ENCODE results near the gene PPFIA3. TPM values are rescaled to one million over a fixed set of nuclear protein-coding genes. Genes with fewer than 3 reads are reported as not detected.
"Not testable (repeated sequence)": the region's sequence is repeated elsewhere in the genome, so short reads cannot be mapped to it uniquely, and the experiment has no call there.

PPFIA3 gene
- total RNA-seq, 2 donors from 2014 or later = 7.0 to 11.3 TPM

DNA sequence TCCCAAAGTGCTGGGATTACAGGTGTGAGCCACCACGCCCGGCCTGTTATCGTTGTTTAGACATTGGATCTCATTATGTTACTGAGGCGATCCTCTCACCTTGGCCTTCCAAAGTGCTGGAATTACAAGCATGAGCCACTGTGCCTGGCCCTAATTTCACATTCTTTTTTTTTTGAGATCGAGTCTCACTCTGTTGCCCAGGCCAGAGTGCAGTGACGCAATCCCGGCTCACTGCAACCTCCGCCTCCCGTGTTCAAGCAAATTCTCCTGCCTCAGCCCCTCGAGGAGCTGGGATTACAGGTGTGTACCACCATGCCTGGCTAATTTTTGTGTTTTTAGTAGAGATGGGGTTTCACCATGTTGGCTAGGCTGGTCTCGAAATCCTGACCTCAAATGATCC, 3.9 kb downstream of the PPFIA3 start:
- not testable (repeated sequence) for DNase-seq (ENCODE audit: low spot score); ATAC-seq

DNA sequence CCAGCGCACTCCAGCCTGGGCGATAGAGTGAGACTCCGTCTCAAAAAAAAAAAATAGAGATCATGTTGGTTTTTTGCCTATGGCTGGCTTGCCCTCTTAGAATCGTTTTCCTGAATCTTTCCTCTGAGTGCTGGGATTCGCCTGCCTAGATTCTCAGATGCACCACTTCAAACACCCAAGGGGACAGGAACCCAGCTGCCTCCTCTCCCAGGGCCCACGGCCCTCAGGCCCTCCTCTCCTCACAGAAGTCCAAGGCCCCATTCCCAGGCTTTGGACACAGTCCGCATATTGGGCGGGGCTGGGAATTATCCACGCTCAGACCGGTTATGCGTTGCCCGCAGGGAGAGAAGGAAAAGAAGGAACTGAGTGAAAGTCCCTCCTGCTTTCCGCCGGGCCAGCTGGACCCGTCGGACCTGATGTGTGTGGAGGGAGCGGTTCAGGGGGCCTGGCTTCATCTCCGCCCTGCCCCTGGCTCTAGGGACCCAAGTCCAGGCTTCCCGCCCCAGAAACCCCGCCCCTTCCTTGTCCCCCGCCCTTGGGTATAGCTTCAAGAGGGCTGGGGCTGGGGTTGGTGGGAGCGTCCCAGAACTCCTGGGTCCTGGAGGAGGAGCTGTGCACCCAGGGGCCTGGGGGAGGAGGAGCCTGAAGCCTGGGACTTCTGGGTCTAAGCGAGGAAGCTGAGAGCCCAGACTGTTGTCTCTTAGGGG, 5.8 kb downstream of the PPFIA3 start:
- Mint-ChIP-seq H3K36me3 (no peaks in the 10 kb centered on the region), H3K27me3 (peaks cover 10 to 11% of the 10 kb centered on the region in 2 donors), H3K4me1 (ENCODE audit: low read depth in 2 of 2) (peaks cover 24 to 28% of the 10 kb centered on the region in 2 donors), H3K27ac (no peak overlapping the region), H3K4me3 (no peak overlapping the region), H3K9me3 (no peaks in the 10 kb centered on the region)
- ATAC-seq (no peak), DNase-seq (ENCODE audit: low spot score) (no peak)

More for the DNA sequence above, 3.9 kb downstream of the PPFIA3 start:
- H3K36me3 Mint-ChIP-seq, H3K27ac Mint-ChIP-seq, H3K4me3 Mint-ChIP-seq, H3K9me3 Mint-ChIP-seq: not testable (repeated sequence)
- Mint-ChIP-seq H3K4me1 (ENCODE audit: low read depth in 2 of 2) (peaks cover 17 to 19% of the 10 kb centered on the region in 2 donors), H3K27me3 (peaks cover 10 to 11% of the 10 kb centered on the region in 2 donors)

DNA sequence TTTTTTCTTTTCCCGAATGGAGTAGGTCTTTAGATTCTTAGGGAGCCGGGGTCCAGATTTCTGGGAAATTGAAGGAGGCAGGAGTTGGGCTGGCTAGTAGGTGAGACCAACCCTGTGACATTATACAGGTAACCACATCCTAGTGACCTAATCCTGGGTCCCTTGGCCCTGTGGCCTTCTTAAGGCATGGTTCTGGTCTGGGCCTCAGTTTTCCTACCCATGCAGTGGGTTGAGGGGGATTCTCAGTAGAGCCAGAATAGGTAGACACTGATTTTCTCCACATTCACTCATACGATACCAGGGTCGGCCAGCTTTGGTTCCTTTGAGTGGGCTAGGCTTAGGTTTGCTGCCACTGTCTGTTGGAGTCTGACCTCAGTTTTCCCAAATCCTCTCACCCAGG, 7.2 kb downstream of the PPFIA3 start:
- H3K27me3 Mint-ChIP-seq = peaks cover 0 to 3% of the 10 kb centered on the region in 2 donors
- peaks cover 15 to 19% of the 10 kb centered on the region in 2 donors for H3K4me1 Mint-ChIP-seq (ENCODE audit: low read depth in 2 of 2)
- no peaks in the 10 kb centered on the region for H3K9me3 Mint-ChIP-seq
- H3K27ac Mint-ChIP-seq = no peak overlapping the region
- no peaks in the 10 kb centered on the region for H3K36me3 Mint-ChIP-seq
- no peak for DNase-seq (ENCODE audit: low spot score)
- H3K4me3 Mint-ChIP-seq = no peak overlapping the region
- ATAC-seq = no peak

DNA sequence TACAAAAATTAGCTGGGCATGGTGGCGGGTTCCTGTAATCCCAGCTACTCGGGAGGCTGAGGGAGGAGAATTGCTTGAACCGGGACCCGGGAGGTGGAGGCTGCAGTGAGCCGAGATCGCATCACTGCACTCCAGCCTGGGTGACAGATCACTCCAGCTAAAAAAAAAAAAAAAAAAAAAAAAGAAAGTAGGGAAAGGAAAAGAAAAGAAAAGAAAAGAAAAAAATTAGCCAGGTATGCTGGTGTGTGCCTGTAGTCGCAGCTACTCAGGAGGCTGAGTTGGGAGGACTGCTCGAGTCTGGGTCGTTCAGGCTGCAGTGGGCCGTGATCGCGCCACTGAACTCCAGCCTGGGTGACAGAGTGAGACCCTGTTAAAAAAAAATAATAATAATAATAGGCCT, 7.9 kb downstream of the PPFIA3 start:
- H3K4me1 Mint-ChIP-seq (ENCODE audit: low read depth in 2 of 2) = peaks cover 15 to 19% of the 10 kb centered on the region in 2 donors
- not testable (repeated sequence) for ATAC-seq; H3K4me3 Mint-ChIP-seq; H3K27ac Mint-ChIP-seq; H3K36me3 Mint-ChIP-seq; DNase-seq (ENCODE audit: low spot score); H3K27me3 Mint-ChIP-seq; H3K9me3 Mint-ChIP-seq

GRCh38 chr19:49127674-49128544, 8.6 kb downstream of the PPFIA3 start:
- peaks cover 15 to 19% of the 10 kb centered on the region in 2 donors for H3K4me1 Mint-ChIP-seq (ENCODE audit: low read depth in 2 of 2)
- ATAC-seq = peak; percentile 98 to 99
- no peaks in the 10 kb centered on the region for H3K36me3 Mint-ChIP-seq
- DNase-seq (ENCODE audit: low spot score) = peak; percentile 94
- H3K9me3 Mint-ChIP-seq = no peaks in the 10 kb centered on the region
- no peaks in the 10 kb centered on the region for H3K27me3 Mint-ChIP-seq
- H3K27ac Mint-ChIP-seq = peak overlapping the region; percentile 68 to 72
- H3K4me3 Mint-ChIP-seq = peak overlapping the region; percentile 89

DNA sequence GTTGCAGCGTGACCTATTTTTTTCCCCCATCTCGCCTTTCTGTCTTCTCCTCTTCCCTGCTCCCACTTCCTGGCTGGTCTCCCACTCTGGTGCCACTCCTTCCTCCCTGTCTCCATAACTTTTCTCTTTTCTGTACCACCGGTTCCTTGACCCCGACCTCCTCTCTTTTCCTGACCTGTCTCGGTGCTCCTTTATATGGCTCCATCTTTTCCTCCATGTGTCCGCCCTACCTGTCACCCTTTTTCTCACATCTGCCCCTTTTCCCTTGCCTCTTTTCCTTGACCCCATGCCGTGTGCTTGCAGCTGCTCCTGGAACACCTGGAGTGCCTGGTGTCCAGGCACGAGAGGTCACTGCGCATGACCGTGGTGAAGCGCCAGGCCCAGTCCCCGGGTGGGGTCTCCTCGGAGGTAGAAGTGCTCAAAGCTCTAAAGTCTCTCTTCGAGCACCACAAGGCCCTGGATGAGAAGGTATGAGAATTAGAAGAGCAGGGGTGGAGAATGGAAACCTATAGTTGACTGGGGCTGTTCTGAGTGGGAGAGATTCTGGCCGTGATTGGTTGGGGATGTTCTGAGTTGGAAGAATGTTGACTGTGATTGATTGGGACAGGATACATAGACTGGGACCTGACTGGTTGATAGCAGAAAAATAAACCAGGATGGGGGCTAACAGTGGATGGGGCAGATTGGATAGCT, 9.3 kb downstream of the PPFIA3 start:
- DNase-seq (ENCODE audit: low spot score) (no peak), ATAC-seq (no peak)
- Mint-ChIP-seq H3K4me1 (ENCODE audit: low read depth in 2 of 2) (peaks cover 19 to 22% of the 10 kb centered on the region in 2 donors), H3K36me3 (no peaks in the 10 kb centered on the region), H3K9me3 (no peaks in the 10 kb centered on the region), H3K27me3 (peaks cover 0 to 2% of the 10 kb centered on the region in 2 donors), H3K4me3 (peak overlapping the region; percentile 89), H3K27ac (peak overlapping the region; percentile 68 to 72)

- DNase-seq (ENCODE audit: low spot score) (no peak), ATAC-seq (no peak)
- Mint-ChIP-seq H3K36me3 (no peaks in the 10 kb centered on the region), H3K4me1 (ENCODE audit: low read depth in 2 of 2) (peaks cover 23 to 24% of the 10 kb centered on the region in 2 donors), H3K27ac (peak overlapping the region in 1 of 2 donors; percentile 72), H3K9me3 (no peaks in the 10 kb centered on the region), H3K4me3 (peak overlapping the region; percentile 89), H3K27me3 (peaks cover 0 to 2% of the 10 kb centered on the region in 2 donors)
Measured at GRCh38 chr19:49129238-49129583, 9.9 kb downstream of the PPFIA3 start.

GRCh38 chr19:49130325-49130724, 11.0 kb downstream of the PPFIA3 start:
- H3K9me3 Mint-ChIP-seq = no peaks in the 10 kb centered on the region
- H3K36me3 Mint-ChIP-seq = no peaks in the 10 kb centered on the region
- H3K4me3 Mint-ChIP-seq = no peak overlapping the region
- ATAC-seq = no peak
- DNase-seq (ENCODE audit: low spot score) = no peak
- peaks cover 0 to 2% of the 10 kb centered on the region in 2 donors for H3K27me3 Mint-ChIP-seq
- H3K27ac Mint-ChIP-seq = no peak overlapping the region
- H3K4me1 Mint-ChIP-seq (ENCODE audit: low read depth in 2 of 2) = peaks cover 23 to 26% of the 10 kb centered on the region in 2 donors

DNA sequence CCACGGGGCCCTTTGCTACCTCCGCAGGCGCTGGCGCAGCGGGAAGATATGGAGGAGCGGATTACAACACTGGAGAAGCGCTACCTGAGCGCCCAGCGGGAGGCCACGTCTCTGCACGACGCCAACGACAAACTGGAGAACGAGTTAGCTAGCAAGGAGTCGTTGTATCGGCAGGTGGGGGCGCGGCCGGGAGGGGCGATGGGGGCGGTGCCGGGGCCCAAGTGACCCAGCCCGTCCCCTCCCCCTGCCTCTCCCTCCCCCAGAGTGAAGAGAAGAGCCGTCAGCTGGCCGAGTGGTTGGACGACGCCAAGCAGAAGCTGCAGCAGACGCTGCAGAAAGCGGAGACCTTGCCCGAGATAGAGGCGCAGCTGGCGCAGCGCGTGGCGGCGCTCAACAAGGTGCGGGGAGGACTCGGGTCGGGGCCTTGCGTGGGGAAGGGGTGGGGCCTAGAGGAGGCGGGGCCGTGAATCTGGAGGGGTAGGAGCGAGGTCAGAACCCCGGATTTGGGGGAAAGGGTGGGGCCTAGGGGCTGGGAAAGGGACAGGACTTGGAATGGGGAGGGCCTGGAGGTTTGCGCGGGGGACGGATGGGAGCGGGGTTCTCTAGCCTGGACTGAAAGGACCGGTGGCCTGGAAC, 13.7 kb downstream of the PPFIA3 start:
- no peak for DNase-seq (ENCODE audit: low spot score)
- peak; percentile 43 to 49 for ATAC-seq
- Mint-ChIP-seq H3K27ac (no peak overlapping the region), H3K27me3 (peaks cover 0 to 6% of the 10 kb centered on the region in 2 donors), H3K4me3 (peak overlapping the region; percentile 74), H3K9me3 (no peaks in the 10 kb centered on the region), H3K36me3 (no peaks in the 10 kb centered on the region), H3K4me1 (ENCODE audit: low read depth in 2 of 2) (peaks cover 21% of the 10 kb centered on the region in 2 donors)

- ATAC-seq (peak; percentile 75 to 83), DNase-seq (ENCODE audit: low spot score) (no peak)
- Mint-ChIP-seq H3K9me3 (no peaks in the 10 kb centered on the region), H3K4me1 (ENCODE audit: low read depth in 2 of 2) (peaks cover 13 to 14% of the 10 kb centered on the region in 2 donors), H3K4me3 (peak overlapping the region; percentile 74), H3K36me3 (no peaks in the 10 kb centered on the region), H3K27ac (no peak overlapping the region), H3K27me3 (peaks cover 0 to 6% of the 10 kb centered on the region in 2 donors)
Measured at GRCh38 chr19:49133621-49134454, 14.5 kb downstream of the PPFIA3 start.

- H3K4me1 Mint-ChIP-seq (ENCODE audit: low read depth in 2 of 2) = peaks cover 6 to 11% of the 10 kb centered on the region in 2 donors
- H3K4me3 Mint-ChIP-seq = no peak overlapping the region
- DNase-seq (ENCODE audit: low spot score) (no peak), ATAC-seq (no peak)
- peaks cover 0 to 6% of the 10 kb centered on the region in 2 donors for H3K27me3 Mint-ChIP-seq
- H3K36me3 Mint-ChIP-seq = no peaks in the 10 kb centered on the region
- no peak overlapping the region for H3K27ac Mint-ChIP-seq
- no peaks in the 10 kb centered on the region for H3K9me3 Mint-ChIP-seq
Measured at GRCh38 chr19:49135686-49136085, 16.3 kb downstream of the PPFIA3 start.

- Mint-ChIP-seq H3K27ac (no peak overlapping the region), H3K36me3 (no peaks in the 10 kb centered on the region), H3K27me3 (peaks cover 0 to 6% of the 10 kb centered on the region in 2 donors), H3K4me3 (no peak overlapping the region), H3K9me3 (no peaks in the 10 kb centered on the region), H3K4me1 (ENCODE audit: low read depth in 2 of 2) (peaks cover 6 to 11% of the 10 kb centered on the region in 2 donors)
- ATAC-seq = no peak
- DNase-seq (ENCODE audit: low spot score) = no peak
Measured at GRCh38 chr19:49136771-49137171, 17.4 kb downstream of the PPFIA3 start.
